Stimulated activated CD8-positive, alpha-beta memory T cell treated with anti-CD3 and anti-CD28 coated beads, Interleukin-4, amount 100 ng/mL, for 48 hours (primary cell): ENCODE measurements around the gene ZCCHC7.
"Not testable (repeated sequence)": the region's sequence is repeated elsewhere in the genome, so short reads cannot be mapped to it uniquely, and the experiment has no call there.

Experiments
- DNase-seq: peaks from one replicate; pipeline ENCODE4 v3.0.0-alpha.2; 2020

Gene ZCCHC7

GRCh38 chr9:37179576-37179975, 59.2 kb downstream of the ZCCHC7 start:
- DNase-seq = no peak

GRCh38 chr9:37180138-37180537, 59.8 kb downstream of the ZCCHC7 start:
- no peak for DNase-seq

- DNase-seq = no peak
Measured at GRCh38 chr9:37182718-37183117, 62.3 kb downstream of the ZCCHC7 start.

- no peak for DNase-seq
Measured at GRCh38 chr9:37184905-37185867, 64.8 kb downstream of the ZCCHC7 start.

- DNase-seq = no peak
Measured at GRCh38 chr9:37187292-37187691, 66.9 kb downstream of the ZCCHC7 start.

- no peak for DNase-seq
Measured at GRCh38 chr9:37187713-37188439, 67.5 kb downstream of the ZCCHC7 start.

GRCh38 chr9:37190739-37191138, 70.4 kb downstream of the ZCCHC7 start:
- not testable (repeated sequence) for DNase-seq

- DNase-seq = no peak
Measured at GRCh38 chr9:37191403-37192089, 71.2 kb downstream of the ZCCHC7 start.

- DNase-seq = no peak
Measured at GRCh38 chr9:37192803-37193202, 72.4 kb downstream of the ZCCHC7 start.

GRCh38 chr9:37197158-37198038, 77.0 kb downstream of the ZCCHC7 start:
- DNase-seq = no peak

GRCh38 chr9:37198039-37198729, 77.8 kb downstream of the ZCCHC7 start:
- no peak for DNase-seq

GRCh38 chr9:37198831-37199230, 78.5 kb downstream of the ZCCHC7 start:
- DNase-seq = no peak

GRCh38 chr9:37200433-37201005, 80.1 kb downstream of the ZCCHC7 start:
- DNase-seq = no peak

- no peak for DNase-seq
Measured at GRCh38 chr9:37201581-37201980, 81.2 kb downstream of the ZCCHC7 start.

- DNase-seq = no peak
Measured at GRCh38 chr9:37202091-37202490, 81.7 kb downstream of the ZCCHC7 start.

- not testable (repeated sequence) for DNase-seq
Measured at GRCh38 chr9:37203456-37203855, 83.1 kb downstream of the ZCCHC7 start.

GRCh38 chr9:37206121-37206620, 85.8 kb downstream of the ZCCHC7 start:
- DNase-seq = no peak

GRCh38 chr9:37209431-37210386, 89.3 kb downstream of the ZCCHC7 start:
- DNase-seq = no peak

- DNase-seq = no peak
Measured at GRCh38 chr9:37210737-37211523, 90.6 kb downstream of the ZCCHC7 start.
